GDM1 (cell line): ENCODE results near the gene CCDC148.

ENCODE experiments used
- DNase-seq: peaks from one replicate; lab custom pipeline; 2025; lab: John Stamatoyannopoulos, UW

The CCDC148 gene

DNA sequence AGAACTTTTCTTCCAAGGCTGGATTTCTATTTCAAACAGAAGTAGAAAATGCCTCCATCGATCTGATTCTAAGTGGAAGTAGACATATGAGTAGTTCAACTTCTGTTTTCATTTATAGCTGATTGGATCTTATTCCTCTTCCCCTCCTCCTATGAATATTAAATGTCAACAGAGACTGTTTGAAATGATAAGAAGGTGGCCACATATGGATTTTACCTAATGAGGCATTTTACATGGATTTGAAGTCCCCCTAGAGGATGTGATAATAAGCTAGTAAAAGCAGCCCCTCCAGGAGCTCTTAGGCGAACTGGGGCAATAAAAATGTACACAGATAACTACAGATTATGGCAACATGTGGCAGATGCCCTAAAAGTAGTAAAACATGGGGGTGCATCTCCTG lies 283.8 kb downstream of the CCDC148 start:
- DNase-seq: no peak

DNA sequence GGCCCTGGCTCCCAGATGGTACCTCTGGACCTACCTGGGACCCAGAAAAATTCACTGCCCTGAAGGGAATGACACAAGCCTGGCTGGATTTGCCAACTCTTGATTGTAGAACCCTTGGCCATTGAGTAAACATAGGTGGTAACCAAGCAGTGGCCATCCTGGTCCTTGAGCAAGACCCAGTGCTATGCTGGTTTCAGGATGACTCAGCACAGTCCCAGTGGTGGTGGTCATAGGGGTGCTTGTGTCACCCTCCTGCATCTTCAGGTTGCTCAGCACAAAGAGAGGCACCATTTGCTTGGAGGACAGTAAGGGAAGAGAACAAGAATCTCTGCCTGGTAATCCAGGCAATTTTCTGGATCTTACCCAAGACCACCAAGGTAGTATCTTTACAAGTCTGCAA lies 302.0 kb downstream of the CCDC148 start:
- DNase-seq: no peak

DNA sequence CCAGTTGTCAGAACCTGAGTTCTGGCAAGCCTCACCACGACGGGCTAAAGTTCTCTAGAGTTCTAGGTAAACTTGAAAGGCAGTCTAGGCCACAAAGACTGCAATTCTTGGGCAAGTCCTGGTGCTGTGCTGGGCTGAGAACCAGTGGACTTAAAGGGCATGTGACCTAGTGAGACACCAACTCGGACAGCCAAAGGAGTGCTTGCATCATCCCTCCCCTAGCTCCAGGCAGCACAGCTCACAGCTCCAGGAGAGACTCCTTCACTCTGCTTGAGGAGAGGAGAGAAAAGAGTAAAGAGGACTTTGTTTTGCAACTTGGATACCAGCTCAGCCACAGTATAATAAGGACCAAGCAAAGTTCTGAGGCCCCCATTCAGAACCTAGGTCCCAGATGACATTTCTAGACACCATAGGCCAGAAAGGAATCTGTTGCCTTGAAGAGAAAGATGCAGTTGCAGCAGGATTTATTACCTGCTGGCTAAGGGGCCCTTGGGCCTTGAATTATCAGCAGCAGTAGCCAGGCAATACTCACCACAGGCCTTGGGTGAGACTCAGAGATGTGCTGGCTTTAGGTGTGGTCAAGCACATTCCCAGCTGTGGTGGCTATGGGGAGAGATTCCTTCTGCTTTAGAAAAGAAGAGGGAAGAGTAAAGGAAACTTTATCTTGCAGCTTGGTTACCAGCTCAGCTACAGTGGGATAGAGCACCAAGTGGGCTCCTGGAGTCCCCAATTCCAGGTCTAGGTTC lies 303.1 kb downstream of the CCDC148 start:
- no peak for DNase-seq

DNA sequence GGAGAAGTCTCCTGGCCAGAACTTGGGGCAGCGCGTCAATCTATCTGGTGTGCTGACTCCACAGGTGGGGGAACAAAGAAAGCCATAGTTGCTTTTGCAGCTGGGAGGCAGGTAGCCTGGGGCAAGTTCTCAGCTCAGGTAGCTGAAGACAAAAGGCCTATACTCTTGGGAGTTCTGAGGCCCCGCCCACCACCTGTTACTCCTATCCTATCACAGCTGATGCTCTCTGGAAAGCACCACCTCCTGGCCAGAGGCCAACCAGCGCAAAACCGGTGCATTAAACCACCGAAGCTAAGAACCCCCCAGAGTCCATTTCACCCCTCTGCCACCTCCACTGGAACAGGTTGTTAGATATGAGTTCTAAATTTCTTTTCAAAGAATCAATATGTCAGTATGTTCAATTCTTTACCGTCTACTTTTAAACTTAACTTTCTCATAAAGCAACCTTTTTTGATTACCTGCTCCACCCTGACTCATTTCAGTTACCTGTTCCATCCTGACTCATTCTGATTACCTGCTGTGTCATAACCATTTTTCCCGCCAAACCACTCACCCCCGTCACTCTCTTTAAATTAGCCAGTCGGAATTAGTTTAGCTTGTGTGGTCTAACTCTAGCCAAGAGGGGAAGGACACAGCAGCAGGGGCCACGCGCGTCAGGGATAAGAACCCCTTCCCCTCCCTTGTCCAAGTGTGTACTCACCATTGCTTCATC lies 311.5 kb downstream of the CCDC148 start:
- DNase-seq: no peak

DNA sequence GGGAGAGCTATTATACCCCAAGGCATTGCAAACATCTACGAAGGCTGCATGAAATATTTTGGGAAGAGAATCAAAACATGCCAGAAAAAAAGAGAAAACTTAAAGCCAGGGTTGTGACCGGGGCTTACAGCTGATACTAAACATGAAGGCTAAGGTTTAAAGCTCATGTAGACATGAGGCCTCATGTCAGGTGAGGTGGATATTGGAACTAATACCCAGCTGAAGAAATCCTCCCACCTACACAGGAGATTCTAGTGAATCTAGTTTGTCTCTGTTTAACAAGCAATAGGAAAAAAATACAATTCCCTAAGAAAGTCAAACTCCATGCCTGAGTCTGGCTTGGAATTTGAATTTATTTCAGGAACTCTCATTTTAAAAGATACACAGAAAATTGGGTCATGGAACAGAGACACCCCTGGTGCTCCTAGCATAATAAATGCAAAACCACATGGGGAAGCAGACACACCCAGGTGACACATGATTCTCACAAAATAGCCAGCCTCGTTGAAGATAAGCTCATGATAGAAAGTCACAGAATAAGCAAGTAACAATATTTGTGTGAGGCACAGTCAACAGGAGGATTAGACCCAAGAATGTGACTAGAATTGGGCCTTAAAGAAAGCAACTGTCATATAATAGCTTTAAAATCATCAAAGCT lies 312.7 kb downstream of the CCDC148 start:
- no peak for DNase-seq

DNA sequence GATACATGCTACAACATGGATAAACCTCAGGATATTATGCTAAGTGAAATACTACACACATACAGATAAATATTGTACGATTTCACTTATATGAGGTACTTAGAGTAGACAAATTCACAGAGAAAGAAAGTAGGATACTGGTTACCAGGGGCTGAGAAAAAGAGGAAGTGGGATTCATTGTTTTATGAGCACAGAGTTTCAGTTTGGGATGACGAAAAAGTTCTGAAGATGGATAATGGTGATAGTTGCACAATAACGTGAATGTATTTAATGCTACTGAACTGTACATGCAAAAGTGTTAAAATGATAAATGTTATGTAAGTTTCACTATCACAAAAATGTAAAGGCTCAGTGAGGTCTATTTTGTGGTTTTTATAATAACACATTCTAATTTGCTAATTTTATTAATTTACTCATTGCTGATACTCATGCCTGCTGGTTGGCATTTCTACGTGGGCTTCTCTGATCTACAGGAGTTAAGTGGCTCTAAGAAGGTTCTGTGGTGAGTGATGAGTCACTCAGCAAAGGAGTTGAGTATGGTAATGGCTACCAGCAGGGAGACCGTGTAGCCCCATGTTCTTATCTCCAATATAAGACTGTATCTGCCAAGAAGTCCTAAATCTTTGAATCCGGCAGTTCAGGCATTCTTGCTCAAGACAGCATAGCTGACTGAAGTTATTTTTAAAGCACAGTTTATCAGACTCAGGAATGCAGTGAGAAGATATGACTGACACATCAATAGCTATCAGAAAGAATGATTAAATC lies 313.8 kb downstream of the CCDC148 start:
- DNase-seq: peak; percentile 17

DNA sequence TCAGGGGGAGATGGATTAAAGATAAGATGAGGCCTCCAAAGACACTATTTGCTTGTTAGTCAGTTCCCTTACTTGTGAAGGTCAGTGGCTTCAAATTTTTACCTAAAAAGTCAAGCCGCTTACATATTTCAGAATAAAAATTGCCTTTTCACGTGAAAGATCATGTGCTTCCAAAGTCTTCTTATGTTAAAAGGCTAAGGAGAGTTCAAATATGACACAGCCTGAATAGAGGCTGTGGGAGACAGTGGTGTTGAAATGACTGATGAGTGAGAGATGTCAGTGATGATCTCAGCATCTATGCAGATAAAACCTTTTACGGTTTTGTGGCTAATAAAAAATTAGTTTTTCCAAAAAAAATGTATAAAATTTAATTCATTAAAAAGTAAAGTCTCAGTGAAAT lies 314.4 kb downstream of the CCDC148 start:
- no peak for DNase-seq

DNA sequence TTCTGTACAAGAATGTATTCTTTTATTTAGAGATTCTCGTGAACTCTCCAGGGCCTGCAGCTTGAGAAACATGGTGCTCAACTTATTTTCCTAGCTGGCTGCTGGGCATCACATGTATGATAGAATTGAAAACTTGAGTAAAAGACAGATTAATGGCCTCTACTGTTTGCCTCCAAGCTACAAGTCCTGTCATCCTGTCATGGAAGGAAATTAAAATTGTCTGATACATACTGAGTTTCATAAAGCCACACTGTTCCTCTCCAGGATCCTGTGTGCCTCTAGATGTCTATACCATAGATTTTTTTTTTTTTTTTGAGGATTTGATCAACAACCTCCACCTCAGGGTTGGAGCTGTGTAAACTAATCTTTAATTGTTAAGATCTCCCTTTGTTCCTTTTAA lies 316.4 kb downstream of the CCDC148 start:
- DNase-seq: no peak

DNA sequence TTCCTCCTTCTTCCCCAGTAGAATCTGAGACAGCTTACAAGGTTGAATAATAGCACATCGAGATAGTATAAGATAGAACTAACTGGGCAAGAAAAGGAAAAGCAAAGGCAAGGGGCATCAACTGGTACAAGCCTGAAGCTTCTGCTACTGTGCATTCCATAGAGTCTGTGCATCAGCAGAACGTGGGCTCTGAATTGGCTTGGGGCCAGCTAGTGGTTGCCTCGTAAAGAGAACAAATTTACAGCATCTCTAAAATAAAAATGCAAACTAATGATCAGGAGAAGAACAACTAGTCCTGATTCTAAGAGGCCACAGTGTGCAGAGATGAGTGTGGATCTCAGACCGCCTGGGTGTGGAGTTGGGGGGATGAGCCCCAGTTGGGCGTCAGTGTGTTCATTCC lies 318.3 kb downstream of the CCDC148 start:
- DNase-seq: no peak

DNA sequence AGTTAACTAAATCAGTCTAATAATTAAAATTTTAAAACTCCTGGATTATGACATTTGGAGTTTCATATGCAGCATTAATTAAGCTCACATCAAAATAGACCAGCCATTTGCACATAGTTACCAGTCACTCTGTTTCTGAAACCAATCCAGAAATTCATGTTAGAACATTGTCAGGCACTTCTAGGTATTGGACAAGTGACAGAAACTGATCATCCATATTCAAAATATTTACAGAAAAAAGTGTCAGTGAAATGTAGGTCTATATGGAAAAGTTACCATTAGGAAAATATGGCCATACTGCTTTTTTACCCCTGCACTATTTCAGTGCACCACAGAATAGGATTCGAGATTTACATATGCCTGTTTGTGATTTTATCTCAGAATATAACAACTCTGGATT lies 321.5 kb downstream of the CCDC148 start:
- DNase-seq: no peak

DNA sequence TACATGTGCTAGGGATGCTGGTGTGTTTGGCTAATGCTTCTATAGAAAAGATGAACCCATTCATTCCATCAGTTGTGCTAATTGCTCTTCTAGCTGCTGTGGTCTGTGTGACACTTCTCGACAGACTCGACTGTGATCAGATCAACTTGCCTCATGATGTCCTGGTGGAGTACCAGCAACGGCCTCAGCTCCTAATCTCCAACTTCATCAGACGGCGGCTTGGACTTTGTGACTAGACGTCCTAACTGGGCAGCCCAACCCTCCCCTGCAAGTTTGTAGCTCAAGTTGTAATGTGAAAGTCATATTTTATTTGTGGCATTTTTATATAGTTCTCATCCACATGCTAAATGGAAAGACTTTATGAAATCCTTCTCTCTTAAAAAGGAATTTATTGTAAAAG lies 321.9 kb downstream of the CCDC148 start:
- no peak for DNase-seq

DNA sequence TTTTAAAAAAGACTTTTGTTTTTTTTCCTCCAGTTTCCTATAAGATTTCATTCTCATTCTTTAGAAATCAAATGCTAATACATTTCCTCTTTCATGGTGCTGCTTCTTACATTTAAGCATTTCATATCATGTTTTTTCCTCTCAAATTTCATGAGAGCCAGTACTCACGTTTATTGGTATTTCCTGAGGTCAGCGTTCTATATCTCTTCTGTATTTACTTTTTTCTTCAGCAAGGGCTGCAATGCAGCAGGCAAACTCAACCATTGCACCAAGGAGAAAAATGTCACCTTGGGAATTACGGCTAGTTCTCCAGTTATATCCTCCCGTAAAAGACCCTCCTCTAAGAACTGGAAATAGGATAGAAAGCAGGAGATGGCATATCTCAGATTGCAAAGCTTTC lies 322.5 kb downstream of the CCDC148 start:
- no peak for DNase-seq

DNA sequence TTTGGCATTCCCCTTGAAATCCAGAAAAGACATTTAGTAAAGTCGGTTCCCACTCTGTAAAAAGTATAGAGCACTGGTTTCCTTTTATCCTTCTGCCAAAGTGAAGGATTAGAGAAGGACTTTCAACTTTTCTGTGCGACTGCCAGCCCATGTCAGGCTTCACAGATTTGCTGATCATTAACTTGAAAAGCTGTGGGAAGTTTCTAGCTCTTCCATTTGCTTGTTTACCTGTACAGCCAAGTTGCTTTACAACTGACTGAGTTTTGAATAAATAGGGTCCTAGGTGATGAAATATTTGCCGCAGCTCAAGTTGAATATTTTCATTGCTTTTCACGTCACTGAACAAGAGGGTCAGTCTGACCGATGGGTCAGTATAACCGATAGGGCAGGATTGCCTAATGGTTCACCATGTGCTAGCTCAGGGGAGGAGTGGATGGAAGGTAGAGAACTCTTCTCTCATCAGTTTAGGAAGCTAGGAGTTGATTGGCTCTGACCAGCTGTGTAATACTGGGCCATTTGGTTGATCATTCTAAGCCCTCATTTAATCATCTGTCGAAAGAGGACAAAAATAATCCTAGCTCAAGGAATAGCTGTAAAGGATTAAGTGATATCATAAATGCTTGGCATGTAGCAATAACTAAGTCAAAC lies 324.5 kb downstream of the CCDC148 start:
- DNase-seq: no peak

DNA sequence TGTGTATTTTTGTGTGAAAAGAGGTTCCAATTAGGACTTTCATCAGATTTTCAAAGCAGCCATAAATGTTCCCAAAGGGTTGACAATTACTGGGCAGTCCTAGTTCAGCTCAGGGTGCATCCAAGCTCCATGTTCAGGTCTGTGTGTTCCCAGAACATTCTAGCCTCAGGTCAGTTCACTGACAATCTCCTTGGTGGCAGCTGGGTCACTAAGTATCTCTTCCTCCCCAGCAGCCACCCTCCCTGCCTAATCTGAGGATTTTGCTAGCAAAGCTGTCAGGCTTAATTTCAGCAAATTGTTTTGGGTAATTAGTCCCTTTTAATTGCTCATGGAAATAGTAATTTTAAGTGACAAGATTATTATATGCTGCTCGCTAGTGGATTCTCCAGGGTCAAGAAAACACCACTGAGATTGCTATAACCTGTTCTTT lies 325.1 kb downstream of the CCDC148 start:
- no peak for DNase-seq

DNA sequence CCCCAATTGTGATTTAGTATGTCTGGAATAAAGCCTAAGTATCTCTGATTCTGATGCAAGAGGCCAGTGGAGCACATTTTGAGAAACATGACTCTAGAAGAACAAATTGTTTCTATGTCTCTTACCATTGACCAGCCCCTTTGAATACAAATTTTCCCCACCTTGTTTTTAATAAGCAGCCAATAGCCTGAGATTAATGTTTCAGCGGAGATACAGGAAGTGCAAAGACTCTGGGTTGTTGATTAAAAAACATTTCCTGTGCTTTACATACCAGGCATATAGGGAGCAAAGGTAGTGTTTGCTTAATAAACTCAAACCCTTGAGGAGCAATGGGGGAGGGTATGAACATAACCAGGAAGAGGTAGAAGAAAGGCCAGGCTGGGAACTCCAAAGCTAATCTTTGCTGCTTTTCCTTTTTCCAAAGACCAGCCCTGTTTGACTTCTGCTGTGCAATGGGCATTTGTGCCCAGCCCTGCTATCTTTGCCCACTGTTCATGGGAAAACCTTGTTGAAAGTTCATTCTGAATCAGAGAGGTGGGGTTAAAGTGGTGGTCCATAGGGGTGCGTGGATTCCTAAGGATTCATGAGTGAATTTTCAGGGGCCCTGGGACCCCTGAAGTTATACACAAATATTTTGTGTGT lies 325.6 kb downstream of the CCDC148 start:
- no peak for DNase-seq

DNA sequence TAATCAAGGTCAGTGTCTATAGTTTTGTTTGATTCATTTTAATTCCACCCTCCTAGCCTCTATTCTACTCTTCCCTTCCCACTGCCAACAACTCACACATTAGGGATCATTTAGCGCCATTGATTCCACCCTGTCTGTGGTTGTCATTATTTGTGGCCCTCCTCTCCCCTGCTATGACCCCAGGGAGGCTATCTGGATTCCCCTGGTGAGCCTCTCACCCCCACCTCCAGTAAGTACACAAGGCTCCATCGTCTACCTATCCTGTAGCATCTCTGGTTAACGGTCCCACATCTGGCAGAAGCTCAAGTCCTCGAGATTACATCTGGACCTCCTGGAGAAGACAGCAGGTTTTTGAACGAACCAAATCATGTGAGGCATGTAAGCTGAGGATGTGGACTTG lies 327.5 kb downstream of the CCDC148 start:
- DNase-seq: no peak

DNA sequence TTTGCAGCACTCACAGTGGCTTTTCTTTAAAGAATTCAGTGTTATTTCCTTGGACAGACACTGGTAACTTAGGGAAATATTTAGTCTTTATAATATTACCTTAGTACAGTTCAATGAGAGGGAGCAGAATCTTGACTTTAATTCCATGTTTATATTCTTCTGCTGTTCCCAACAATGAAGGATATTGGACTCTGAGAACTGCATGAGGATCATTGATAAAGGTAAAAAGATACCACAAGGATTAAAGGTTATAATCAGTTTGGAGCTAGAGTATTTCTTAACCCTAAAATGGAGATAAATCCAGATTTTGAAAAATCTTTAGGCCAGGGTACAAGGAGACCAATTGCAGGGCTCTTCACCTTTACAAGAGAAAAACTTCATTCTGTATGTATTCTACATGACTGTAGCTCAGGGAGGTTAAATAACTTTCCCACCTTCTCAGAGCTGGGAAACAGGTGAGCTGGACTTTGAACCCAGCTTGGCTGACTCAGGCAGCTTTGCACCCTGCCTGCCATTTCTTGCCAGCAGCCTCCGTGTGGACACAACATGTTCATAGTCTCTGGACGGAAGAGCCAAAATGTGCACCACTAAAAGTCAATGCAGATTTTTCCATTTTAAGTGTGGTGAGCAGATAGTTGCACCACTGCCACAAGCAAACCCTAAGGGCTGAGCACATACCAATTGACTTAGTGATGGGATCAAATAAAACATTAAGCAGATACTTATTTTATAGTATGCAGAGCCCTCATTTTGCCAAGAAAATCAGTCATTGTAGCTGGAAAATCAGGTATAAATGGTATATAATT lies 328.2 kb downstream of the CCDC148 start:
- no peak for DNase-seq

DNA sequence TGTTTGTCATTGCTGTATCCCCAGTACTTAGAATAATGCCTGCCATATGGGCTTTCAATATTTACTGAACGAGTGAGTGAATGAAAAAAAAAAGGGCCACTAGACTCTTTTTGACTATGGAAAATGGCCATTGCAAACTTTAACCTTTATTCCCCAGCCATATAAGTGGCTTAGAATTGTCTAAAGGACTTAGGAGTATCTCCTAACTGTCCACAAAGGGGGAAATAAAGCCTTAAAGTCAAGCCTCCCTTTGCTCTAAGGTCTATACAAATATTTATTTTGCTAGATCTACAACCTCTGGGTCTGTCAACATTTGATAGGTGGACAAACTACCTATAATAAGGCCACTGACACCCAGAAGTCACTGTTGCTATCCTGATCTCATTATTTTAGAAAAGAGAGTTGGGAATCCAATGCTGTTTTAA lies 329.2 kb downstream of the CCDC148 start:
- no peak for DNase-seq

DNA sequence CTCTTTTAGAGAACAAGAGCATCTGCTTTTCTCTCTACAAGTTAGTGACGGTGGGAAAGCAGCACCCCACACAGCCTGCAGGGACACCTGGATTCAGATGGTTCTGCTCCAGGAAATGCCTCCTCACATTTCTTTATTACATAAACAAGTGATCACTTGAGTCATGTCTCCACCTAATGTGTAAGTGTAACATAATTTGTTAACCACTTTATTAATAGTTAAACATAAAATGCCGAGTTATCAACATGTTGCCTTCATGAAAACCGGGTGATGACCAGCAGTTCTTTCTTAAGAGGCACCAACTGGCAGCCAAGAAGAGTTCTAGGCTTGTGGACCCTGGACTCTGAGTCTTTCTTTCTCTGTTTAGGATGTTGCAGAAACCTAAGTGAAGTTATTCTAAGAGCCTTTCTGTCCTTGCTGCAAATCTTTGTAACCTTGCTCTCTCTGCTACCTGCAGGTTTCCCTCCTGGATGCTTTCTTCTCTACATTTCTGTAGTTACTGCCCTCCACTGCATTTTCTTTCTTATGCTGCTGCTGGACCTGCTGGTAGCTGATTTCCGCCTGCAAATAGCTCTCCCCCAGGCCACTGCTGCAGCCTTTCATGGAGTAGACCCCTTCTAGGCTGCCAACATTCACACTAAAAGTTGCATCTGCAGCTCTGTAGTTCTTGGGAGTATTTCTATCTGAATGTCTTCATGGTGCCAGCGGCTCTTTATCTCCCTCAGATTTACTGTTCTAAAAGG lies 330.6 kb downstream of the CCDC148 start:
- no peak for DNase-seq

DNA sequence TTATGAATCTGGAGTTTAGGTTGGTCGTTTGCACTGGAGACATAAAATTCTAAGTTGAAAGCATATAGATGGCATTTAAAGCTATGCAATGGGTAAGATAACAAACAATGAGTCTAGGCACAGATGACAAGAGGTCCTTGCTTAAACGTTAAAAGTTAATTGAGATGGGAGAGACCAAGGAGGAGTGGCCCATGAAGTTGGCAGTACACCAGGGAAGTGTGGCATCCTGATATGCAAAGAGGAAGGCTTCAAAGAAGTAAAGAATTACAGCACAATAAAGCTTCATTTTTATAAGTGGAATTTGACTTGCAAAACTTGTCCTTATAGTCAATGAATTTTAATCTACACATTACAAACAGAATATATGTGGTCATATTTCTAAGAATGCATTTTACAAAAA lies 331.7 kb downstream of the CCDC148 start:
- no peak for DNase-seq
